Esophagus squamous epithelium (tissue), 4 donors: ENCODE data around the gene CITED2.

Experiments
- POLR2A ChIP-seq, 4 donors: fragments of 450-650 bp; IDR thresholded peaks; one replicate each; pipeline ENCODE4 v1.6.1; 2017; ENCODE audit warnings: antibody characterized with exemption in 4 of 4, mild to moderate bottlenecking in 4 of 4, moderate library complexity in 3 of 4
- TF ChIP-seq, protein P1 (sequence below), 6 experiments: fragments of 450-650 bp in 4 of 6; fragments of 200-600 bp in 2 of 6; sonication (generic) in 2 of 6; IDR thresholded peaks; one replicate each; pipeline ENCODE4 v1.5.1; 2016 to 2019; ENCODE audit warnings: antibody characterized with exemption in 6 of 6, mild to moderate bottlenecking in 4 of 6, moderate library complexity in 4 of 6

DNA sequence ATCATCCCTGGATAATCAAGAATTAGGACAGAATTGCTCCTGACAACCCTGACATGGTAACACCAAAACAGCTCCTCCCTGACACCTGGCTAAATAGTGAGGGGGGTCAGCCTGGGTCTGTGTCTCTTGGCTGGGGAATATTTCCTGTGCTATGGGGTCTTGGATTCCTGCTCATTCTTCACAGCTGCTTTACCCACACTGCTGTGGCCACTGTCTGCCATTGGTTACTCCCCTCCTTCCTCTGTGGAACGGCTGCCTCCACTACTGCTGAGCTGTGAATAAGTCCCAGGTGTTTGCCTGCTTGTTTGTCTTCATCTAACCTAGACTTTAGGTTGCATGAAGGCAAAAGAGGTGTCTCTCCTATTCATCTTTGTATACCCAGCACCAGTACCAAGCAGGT, 48.8 kb downstream of the CITED2 start:
- TF ChIP-seq, protein P1, sequence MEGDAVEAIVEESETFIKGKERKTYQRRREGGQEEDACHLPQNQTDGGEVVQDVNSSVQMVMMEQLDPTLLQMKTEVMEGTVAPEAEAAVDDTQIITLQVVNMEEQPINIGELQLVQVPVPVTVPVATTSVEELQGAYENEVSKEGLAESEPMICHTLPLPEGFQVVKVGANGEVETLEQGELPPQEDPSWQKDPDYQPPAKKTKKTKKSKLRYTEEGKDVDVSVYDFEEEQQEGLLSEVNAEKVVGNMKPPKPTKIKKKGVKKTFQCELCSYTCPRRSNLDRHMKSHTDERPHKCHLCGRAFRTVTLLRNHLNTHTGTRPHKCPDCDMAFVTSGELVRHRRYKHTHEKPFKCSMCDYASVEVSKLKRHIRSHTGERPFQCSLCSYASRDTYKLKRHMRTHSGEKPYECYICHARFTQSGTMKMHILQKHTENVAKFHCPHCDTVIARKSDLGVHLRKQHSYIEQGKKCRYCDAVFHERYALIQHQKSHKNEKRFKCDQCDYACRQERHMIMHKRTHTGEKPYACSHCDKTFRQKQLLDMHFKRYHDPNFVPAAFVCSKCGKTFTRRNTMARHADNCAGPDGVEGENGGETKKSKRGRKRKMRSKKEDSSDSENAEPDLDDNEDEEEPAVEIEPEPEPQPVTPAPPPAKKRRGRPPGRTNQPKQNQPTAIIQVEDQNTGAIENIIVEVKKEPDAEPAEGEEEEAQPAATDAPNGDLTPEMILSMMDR (IDR thresholded peaks at IDR 0.05) = no peak
- TF ChIP-seq POLR2A (IDR thresholded peaks at IDR 0.05) = no peak
